HG03045 (cell line): ENCODE data around the gene SIPA1L3.

ENCODE experiments used
- ATAC-seq: cut with Tn5 transposase; IDR thresholded peaks from one replicate; pipeline ENCODE4 v1.9.1; 2021; ENCODE audit warnings: mild to moderate bottlenecking, moderate library complexity; ENCODE audit not compliant: unreplicated experiment

The SIPA1L3 gene

GRCh38 chr19:38206006-38206745 is 299.2 kb downstream of the SIPA1L3 start:
- no peak for ATAC-seq

GRCh38 chr19:38206928-38207327 is 299.9 kb downstream of the SIPA1L3 start:
- ATAC-seq = no peak

- no peak for ATAC-seq
Measured at GRCh38 chr19:38207543-38207942, 300.5 kb downstream of the SIPA1L3 start.

DNA sequence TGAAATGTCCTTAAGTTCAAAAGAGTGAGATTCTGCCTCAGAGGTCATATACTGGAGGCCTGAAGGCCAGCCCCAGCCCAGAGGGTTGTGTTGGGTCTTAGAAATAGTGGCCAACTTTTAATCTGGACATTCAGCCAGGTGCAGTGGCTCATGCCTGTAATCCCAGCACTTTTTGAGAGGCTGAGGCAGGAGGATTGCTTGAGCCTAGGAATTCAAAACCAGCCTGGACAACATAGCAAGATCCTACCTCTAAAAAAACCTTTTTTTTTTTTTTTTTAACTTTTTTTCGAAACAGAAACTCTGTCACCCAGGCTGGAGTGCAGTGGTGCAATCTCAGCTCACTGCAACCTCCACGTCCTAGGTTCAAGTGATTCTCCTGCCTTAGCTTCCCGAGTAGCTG is 301.6 kb downstream of the SIPA1L3 start:
- no peak for ATAC-seq

DNA sequence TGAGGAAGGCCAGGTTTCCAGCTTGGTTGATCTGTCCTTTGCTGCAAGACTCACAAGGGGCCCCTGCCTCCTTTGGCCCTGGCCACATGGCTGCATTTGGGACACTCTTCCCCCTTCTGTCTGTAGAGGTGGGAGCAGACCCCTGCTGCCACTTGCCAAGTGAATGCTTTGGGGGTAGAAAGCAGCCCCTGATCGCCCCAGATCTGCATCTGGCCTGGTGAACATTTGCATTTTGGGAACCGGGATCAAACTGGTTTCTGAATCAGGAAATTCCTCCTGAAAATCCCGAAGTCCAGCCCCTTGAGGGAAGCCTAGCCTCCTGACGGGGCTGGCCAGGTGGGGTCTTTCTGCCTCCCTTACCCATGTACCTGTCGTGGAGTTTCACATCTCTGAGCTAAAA is 302.1 kb downstream of the SIPA1L3 start:
- ATAC-seq = no peak

DNA sequence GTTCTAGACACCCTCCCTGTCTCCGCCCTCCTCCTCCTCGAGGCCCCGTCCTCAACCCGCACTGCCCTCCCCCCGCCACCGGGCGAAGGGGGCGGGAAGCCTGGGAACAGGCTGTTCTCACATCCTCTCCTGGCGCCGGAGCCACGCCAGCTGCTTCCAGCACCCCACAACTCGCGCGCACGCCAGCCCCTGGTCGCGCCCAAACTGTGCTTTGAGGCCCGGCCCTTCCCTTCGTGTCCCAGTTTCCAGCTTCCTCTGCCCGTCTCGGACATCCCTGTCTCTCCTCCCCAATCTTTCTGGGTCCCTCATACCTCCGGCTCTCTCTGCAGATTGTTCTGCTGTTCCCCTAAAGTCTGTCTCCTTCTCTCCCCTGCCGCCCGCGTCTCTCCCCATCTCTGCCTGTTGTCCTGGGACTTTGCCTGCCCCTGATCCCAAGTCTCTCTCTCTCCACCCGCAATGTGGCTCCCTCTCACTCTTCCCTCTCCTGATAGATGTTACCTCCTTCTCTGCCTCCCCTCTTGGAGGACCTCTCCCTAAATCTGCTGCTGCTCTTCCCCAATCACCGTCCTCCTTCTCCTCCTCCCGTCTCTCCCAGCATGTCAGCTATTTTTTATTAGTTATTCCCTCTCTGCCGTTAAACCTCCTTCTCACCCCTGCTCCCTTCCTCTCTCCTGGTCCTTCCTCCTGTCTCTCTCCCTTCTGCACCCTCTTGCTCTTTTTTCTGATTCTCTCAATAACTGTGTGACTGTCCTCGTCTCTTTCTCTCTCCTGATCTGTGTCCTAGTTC is 302.9 kb downstream of the SIPA1L3 start:
- no peak for ATAC-seq

- no peak for ATAC-seq
Measured at GRCh38 chr19:38210458-38210987, 303.5 kb downstream of the SIPA1L3 start.

DNA sequence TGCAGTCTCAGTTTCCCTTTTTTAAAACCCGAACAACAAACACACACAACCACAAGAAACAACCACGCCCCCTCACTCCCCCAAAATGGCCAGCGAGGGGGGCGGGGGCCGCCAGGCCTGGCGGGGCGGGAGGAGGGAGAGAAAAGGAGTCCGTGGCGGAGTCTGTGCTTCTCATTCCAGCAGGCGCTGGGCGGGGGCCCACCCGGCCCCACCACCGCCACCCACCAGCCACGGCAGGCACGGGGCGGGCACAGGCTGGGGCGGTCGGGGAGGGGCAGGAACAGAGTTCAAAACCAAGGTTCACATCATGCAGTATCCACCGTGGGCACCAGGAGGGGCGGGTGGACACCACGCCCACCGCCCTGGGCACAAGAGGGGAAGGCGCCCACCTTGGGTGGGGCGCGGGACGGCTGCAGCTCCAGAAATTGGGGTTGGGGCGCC is 304.2 kb downstream of the SIPA1L3 start:
- ATAC-seq = no peak

DNA sequence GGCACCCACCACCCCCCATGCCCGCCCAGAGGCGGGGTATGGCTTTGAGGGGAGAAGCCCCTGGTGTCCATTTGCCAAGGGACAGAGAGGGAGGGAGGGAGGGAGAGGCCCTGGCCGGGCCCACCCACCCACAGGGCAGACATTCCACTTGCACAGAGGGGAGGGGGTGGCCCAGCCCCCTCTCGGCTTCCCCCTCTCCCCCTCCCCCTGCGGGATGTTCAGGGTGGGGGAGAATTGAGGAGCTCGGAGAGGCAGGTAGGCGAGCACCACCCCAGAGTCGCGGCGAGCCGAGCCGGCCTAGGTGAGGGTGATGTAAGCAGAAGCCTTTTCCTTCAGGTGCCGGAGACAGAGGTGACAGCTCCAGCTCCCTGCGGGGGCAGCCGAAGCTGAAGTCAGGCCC is 304.8 kb downstream of the SIPA1L3 start:
- ATAC-seq = no peak

DNA sequence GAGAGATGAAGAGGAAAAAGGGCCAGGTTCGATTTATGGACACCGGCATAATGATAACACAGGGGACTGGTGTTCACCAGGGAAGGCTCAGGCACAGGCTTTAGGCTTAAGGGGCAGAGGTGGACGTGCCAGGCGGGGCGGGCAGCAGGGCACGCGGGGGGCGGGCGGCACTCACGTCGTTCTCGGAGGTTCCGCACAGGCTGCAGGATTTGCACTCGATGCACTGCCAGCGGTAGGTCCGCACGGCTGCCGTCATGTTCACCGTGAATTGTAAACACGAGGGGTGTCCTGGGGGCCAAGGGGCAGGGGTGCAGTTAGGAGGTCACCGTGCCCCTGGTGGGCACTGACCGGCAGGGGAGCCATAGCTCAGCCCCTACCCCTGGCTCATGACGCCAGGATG is 306.5 kb downstream of the SIPA1L3 start:
- ATAC-seq = no peak

GRCh38 chr19:38213911-38214625 is 307.1 kb downstream of the SIPA1L3 start:
- ATAC-seq = no peak

GRCh38 chr19:38216785-38217641 is 310.0 kb downstream of the SIPA1L3 start:
- ATAC-seq = no peak

- no peak for ATAC-seq
Measured at GRCh38 chr19:38218204-38218603, 311.2 kb downstream of the SIPA1L3 start.

- ATAC-seq = no peak
Measured at GRCh38 chr19:38219221-38219620, 312.2 kb downstream of the SIPA1L3 start.

- no peak for ATAC-seq
Measured at GRCh38 chr19:38221421-38221820, 314.4 kb downstream of the SIPA1L3 start.

GRCh38 chr19:38221919-38222830 is 315.2 kb downstream of the SIPA1L3 start:
- ATAC-seq = no peak

GRCh38 chr19:38223119-38223523 is 316.1 kb downstream of the SIPA1L3 start:
- no peak for ATAC-seq

GRCh38 chr19:38223617-38224013 is 316.6 kb downstream of the SIPA1L3 start:
- no peak for ATAC-seq
